Measurements from ENCODE around the gene NPLOC4. TPM values are rescaled to one million over a fixed set of nuclear protein-coding genes. Genes with fewer than 3 reads are reported as not detected.

The NPLOC4 gene
- total RNA-seq, 1 donor from 2014 or later, result 51.9 TPM

DNA sequence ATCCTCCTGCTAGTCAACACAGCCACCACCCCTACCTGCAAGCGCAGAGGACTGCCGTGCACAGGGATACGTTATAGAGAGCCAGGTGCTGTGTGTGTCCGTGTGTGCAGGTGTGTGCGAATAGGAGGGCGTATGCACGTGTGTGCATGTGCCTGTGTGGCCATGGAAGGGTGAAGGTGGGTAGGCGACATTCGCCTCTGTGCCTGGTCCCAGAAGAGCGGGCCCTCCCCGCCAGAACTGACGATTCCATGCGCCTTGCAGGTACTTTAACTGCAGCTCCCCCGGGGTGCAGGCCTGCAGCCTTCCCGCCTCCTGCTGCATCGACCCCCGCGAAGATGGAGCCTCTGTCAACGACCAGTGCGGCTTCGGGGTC is 10.7 kb upstream of the NPLOC4 start:
- no peak overlapping the region for H3K4me3 ChIP-seq (ENCODE audit: low read depth, low read length)
- DNase-seq (ENCODE audit: low read depth), result no peak
- TF ChIP-seq, protein P1, sequence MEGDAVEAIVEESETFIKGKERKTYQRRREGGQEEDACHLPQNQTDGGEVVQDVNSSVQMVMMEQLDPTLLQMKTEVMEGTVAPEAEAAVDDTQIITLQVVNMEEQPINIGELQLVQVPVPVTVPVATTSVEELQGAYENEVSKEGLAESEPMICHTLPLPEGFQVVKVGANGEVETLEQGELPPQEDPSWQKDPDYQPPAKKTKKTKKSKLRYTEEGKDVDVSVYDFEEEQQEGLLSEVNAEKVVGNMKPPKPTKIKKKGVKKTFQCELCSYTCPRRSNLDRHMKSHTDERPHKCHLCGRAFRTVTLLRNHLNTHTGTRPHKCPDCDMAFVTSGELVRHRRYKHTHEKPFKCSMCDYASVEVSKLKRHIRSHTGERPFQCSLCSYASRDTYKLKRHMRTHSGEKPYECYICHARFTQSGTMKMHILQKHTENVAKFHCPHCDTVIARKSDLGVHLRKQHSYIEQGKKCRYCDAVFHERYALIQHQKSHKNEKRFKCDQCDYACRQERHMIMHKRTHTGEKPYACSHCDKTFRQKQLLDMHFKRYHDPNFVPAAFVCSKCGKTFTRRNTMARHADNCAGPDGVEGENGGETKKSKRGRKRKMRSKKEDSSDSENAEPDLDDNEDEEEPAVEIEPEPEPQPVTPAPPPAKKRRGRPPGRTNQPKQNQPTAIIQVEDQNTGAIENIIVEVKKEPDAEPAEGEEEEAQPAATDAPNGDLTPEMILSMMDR (conservative IDR thresholded peaks at IDR 0.05; ENCODE audit: low read depth, low read length), result no peak

DNA sequence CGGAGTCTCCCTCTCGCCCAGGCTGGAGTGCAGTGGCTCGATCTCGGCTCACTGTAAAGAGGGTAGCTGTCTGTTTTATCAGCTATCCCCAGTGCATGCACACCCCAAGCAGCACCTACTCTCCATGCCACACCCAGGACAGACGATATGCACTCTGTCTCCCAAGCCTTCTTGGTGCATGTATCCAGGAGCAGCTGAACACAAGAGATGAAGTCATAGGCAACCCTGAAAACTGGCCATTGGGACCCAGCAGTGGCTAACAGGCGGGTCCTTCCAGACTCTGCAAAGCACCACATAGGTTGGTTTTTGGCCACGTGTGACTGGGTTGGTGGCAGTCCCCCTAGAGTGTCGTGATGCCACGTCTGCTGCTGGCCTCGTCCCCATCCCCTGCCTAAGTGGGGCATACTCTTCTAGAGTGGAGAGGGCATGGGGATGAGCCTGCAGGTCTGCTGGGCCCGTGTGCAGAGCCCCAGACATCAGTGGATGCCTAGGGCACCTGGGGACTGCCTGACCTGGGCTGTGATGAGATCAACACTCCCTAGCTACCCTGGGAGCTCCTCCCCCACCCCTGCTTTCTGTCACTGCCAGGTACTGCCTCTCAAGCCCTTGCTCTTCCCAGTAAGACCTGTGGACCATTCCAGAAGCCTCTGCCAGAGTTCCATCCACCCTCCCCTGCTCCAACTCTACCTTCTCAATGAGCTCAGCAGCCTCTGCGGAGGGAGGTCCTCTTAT is 10.1 kb upstream of the NPLOC4 start:
- TF ChIP-seq, protein P1 (conservative IDR thresholded peaks at IDR 0.05; ENCODE audit: low read depth, low read length), result no peak

DNA sequence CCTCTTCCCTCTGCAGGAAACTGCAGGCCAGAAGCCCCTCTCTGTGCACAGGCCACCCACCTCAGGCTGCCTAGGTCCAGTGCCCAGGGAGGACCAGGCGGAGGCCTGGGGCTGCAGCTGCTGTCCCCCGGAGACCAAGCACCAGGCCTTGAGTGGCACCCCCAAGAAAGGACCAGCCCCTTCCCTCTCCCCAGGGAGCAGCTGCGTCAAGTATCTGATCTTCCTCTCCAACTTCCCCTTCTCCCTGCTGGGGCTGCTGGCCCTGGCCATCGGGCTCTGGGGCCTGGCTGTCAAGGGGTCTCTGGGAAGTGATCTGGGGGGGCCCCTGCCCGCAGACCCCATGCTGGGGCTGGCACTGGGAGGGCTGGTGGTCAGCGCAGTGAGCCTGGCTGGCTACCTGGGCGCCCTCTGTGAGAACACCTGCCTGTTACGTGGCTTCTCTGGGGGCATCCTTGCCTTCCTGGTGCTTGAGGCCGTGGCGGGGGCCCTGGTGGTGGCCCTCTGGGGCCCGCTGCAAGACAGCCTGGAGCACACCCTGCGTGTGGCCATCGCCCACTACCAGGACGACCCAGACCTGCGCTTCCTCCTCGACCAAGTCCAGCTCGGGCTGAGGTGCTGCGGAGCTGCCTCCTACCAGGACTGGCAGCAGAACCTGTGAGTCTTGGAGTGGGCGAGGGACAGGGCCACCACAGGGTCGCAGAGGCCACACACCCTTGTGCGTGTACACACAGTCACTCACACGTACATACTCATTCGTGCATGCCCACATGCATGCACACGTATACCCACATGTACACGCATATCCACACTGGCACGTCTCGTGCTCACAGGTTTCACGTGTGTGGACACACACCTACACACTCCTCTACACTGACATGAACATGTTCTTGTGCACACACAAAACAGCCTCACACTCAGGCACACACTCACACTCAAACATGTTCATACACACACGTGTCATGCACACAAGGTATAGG is 8.4 kb upstream of the NPLOC4 start:
- H3K4me3 ChIP-seq (ENCODE audit: low read depth, low read length), result no peak overlapping the region

More for the DNA sequence above, 10.1 kb upstream of the NPLOC4 start:
- DNase-seq (ENCODE audit: low read depth), result no peak
- no peak overlapping the region for H3K4me3 ChIP-seq (ENCODE audit: low read depth, low read length)

DNA sequence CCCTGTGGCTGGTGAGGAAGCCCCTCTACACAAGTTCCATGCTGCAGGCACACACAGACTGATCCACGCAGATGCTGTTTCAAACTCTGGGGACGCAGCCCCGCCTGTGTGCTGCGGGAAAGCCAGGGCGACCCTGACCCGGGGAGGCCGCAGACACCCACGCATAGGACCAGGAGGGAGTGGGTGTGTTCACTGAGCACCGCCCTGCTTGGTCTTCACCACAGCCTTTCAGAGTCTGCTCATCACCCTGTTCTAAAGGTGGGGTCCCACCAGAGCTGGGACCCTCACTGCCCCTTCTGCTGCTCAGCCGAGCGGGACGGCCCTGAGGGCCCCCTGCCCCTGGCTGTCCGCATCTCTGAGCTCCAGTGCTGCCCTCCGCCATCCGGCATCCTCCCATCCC is 7.6 kb upstream of the NPLOC4 start:
- TF ChIP-seq, protein P1 (conservative IDR thresholded peaks at IDR 0.05; ENCODE audit: low read depth, low read length), result no peak
- H3K4me3 ChIP-seq (ENCODE audit: low read depth, low read length), result no peak overlapping the region
- no peak for DNase-seq (ENCODE audit: low read depth)

More for the DNA sequence above, 8.4 kb upstream of the NPLOC4 start:
- no peak for DNase-seq (ENCODE audit: low read depth)
- TF ChIP-seq, protein P1 (conservative IDR thresholded peaks at IDR 0.05; ENCODE audit: low read depth, low read length), result no peak

DNA sequence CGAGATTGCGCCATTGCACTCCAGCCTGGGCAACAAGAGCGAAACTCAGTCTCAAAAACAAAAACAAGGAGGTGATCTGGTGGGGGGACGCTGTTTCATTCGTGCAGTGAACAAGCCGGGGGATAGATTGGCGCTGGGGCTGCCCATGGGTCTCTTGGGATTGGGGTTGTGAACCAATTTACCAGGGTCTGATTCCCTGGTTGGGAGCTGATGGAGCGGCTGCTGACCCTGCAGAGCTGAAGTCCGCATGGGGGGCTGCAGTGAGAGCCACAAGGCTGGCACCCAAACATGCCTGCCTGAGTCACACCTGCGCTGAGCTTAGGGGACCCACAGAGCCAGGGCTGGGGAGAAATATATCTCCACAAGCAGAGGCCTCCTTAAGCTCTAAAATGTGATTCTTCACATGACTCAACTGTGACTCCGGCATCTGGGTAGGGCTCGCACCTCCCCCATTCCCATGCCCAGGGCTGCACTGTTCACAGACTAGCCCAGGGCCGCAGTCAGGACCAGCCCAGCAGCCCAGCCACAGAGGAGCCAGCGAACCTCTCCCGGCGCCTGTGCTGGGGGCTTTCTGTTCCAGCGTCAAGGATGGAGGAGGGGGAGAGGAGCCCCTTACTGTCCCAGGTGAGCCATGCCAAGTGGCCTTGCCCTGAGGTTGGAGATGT is 5.0 kb upstream of the NPLOC4 start:
- no peak for DNase-seq (ENCODE audit: low read depth)
- TF ChIP-seq, protein P1 (conservative IDR thresholded peaks at IDR 0.05; ENCODE audit: low read depth, low read length), result no peak
- no peak overlapping the region for H3K4me3 ChIP-seq (ENCODE audit: low read depth, low read length)

DNA sequence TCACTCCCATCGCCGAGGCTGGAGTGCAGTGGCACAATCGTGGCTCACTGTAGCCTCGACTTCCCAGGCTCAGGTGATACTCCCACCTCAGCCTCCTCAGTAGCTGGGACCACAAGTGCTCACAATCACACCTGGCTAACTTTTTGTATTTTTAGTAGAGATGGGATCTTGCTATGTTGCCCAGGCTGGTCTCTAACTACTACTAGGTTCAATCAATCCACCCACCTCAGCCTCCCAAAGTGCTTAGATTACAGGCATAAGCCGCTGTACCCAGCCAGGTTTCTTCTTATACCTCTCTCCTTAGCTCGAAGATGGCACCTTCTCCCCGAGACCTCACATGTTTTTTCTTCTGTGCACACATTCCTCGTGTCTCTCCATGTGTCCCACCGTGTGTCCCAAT is 3.1 kb upstream of the NPLOC4 start:
- TF ChIP-seq, protein P1 (conservative IDR thresholded peaks at IDR 0.05; ENCODE audit: low read depth, low read length), result no peak
- no peak for DNase-seq (ENCODE audit: low read depth)
- no peak overlapping the region for H3K4me3 ChIP-seq (ENCODE audit: low read depth, low read length)
